Measurements from ENCODE around the gene F11R. TPM values are rescaled to one million over a fixed set of nuclear protein-coding genes. Genes with fewer than 3 reads are reported as not detected.

F11R gene
- total RNA-seq, 1 experiment from 2014 or later = 196 TPM

DNA sequence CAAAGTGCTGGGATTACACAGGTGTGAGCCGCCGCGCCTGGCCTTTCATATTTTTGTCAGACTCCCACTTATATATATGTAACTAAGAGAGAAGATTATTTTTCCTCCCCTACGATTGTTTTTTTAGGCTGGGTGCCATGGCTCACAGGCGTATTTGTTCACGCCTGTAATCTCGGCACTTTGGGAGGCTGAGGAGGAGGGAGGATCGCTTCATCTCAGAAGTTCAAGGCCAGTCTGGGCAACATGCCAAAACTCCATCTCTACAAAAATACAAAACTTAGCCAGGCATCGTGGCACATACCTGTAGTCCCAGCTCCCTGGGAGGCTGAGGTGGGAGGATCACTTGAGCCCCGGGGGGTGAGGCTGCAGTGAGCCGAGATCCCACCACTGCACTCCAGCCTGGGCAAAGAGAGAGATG is 42.4 kb downstream of the F11R start:
- ChIA-PET CTCF (no interaction called here), POLR2A (no interaction called here)
- intact Hi-C loops (cut with micrococcal nuclease; ENCODE audit: unreplicated experiment) = no loop called here
- DNase-seq = no peak
- no peak overlapping the region for H3K4me3 Mint-ChIP-seq (ENCODE audit: unreplicated experiment)
- no peaks in the 10 kb centered on the region for H3K4me1 ChIP-seq
- no peaks in the 10 kb centered on the region for H3K27me3 ChIP-seq (replicated peaks; ENCODE audit: control insufficient read depth, insufficient read depth, low read length)
- TF ChIP-seq CTCF (IDR thresholded peaks at IDR 0.05; ENCODE audit: insufficient read depth in 1 of 2, low read depth in 1 of 2, low read length in 1 of 2, severe bottlenecking in 1 of 2, unreplicated experiment in 1 of 2) = no peak
- BruUV-seq (replicated peaks) = no TSS peak
- no peaks in the 10 kb centered on the region for H3K9me3 Mint-ChIP-seq (ENCODE audit: unreplicated experiment)
- no peaks in the 10 kb centered on the region for H3K36me3 ChIP-seq (ENCODE audit: control insufficient read depth, insufficient read depth, low read length)
- H3K36me3 Mint-ChIP-seq (ENCODE audit: insufficient read depth, unreplicated experiment) = peaks cover 4% of the 10 kb centered on the region
- no peak overlapping the region for H3K27ac Mint-ChIP-seq (ENCODE audit: unreplicated experiment)
- no peak overlapping the region for H3K4me3 ChIP-seq (ENCODE audit: low read depth, low read length)
- H3K4me1 Mint-ChIP-seq (ENCODE audit: low read depth, unreplicated experiment) = no peaks in the 10 kb centered on the region
- H3K27me3 Mint-ChIP-seq (ENCODE audit: insufficient read depth, unreplicated experiment) = no peaks in the 10 kb centered on the region
- H3K9me3 ChIP-seq = no peaks in the 10 kb centered on the region

DNA sequence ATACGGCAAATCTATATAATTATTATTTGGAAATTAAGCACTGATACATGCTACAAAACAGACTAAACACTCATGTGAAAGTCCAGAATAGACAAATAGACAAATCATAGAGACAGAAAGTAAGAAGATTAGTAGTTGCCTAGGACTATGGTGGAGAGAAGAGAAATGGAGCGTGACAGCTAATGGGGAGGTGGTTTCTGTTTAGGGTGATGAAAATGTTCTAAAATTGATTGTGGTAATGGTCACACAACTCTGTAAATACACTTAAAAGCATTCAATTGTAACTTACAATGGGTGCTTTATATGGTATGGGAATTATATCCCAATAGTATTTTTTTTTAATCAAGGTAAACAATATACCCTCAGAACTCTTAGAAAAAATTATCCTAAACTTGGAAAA is 45.9 kb downstream of the F11R start:
- Mint-ChIP-seq H3K36me3 (ENCODE audit: insufficient read depth, unreplicated experiment) (no peaks in the 10 kb centered on the region), H3K4me1 (ENCODE audit: low read depth, unreplicated experiment) (no peaks in the 10 kb centered on the region), H3K27me3 (ENCODE audit: insufficient read depth, unreplicated experiment) (no peaks in the 10 kb centered on the region), H3K9me3 (ENCODE audit: unreplicated experiment) (no peaks in the 10 kb centered on the region), H3K27ac (ENCODE audit: unreplicated experiment) (no peak overlapping the region), H3K4me3 (ENCODE audit: unreplicated experiment) (no peak overlapping the region)
- Histone ChIP-seq H3K27me3 (replicated peaks; ENCODE audit: control insufficient read depth, insufficient read depth, low read length) (no peaks in the 10 kb centered on the region), H3K36me3 (ENCODE audit: control insufficient read depth, insufficient read depth, low read length) (no peaks in the 10 kb centered on the region), H3K4me1 (no peaks in the 10 kb centered on the region), H3K9me3 (no peaks in the 10 kb centered on the region), H3K4me3 (ENCODE audit: low read depth, low read length) (no peak overlapping the region)
- TF ChIP-seq CTCF (IDR thresholded peaks at IDR 0.05; ENCODE audit: insufficient read depth in 1 of 2, low read depth in 1 of 2, low read length in 1 of 2, severe bottlenecking in 1 of 2, unreplicated experiment in 1 of 2) = no peak
- intact Hi-C loops (cut with micrococcal nuclease; ENCODE audit: unreplicated experiment) = no loop called here
- no TSS peak for BruUV-seq (replicated peaks)
- no peak for DNase-seq
- ChIA-PET POLR2A (no interaction called here), CTCF (no interaction called here)

- H3K9me3 ChIP-seq = no peaks in the 10 kb centered on the region
- no peak overlapping the region for H3K4me3 ChIP-seq (ENCODE audit: low read depth, low read length)
- Mint-ChIP-seq H3K4me3 (ENCODE audit: unreplicated experiment) (no peak overlapping the region), H3K4me1 (ENCODE audit: low read depth, unreplicated experiment) (no peaks in the 10 kb centered on the region), H3K9me3 (ENCODE audit: unreplicated experiment) (no peaks in the 10 kb centered on the region), H3K36me3 (ENCODE audit: insufficient read depth, unreplicated experiment) (no peaks in the 10 kb centered on the region), H3K27me3 (ENCODE audit: insufficient read depth, unreplicated experiment) (no peaks in the 10 kb centered on the region), H3K27ac (ENCODE audit: unreplicated experiment) (no peak overlapping the region)
- no peaks in the 10 kb centered on the region for H3K36me3 ChIP-seq (ENCODE audit: control insufficient read depth, insufficient read depth, low read length)
- no peaks in the 10 kb centered on the region for H3K27me3 ChIP-seq (replicated peaks; ENCODE audit: control insufficient read depth, insufficient read depth, low read length)
- intact Hi-C loops (cut with micrococcal nuclease; ENCODE audit: unreplicated experiment) = no loop called here
- H3K4me1 ChIP-seq = no peaks in the 10 kb centered on the region
- no peak for DNase-seq
- no TSS peak for BruUV-seq (replicated peaks)
- TF ChIP-seq CTCF (IDR thresholded peaks at IDR 0.05; ENCODE audit: insufficient read depth in 1 of 2, low read depth in 1 of 2, low read length in 1 of 2, severe bottlenecking in 1 of 2, unreplicated experiment in 1 of 2) = no peak
- POLR2A ChIA-PET = no interaction called here
- CTCF ChIA-PET = interaction anchor here (0.6 to 2.0 kb wide), 3 partner anchors 20 to 347 kb away, joined by 3 to 7 read pairs (median 4); no protein-coding TSS in a partner anchor
Observed at GRCh38 chr1:160973491-160973890, 47.5 kb downstream of the F11R start.
